ENCODE measurements around the gene HOXA13.
A peak's percentile ranks its signal among the peaks of the same experiment; 100 is the strongest.

HOXA13 gene

DNA sequence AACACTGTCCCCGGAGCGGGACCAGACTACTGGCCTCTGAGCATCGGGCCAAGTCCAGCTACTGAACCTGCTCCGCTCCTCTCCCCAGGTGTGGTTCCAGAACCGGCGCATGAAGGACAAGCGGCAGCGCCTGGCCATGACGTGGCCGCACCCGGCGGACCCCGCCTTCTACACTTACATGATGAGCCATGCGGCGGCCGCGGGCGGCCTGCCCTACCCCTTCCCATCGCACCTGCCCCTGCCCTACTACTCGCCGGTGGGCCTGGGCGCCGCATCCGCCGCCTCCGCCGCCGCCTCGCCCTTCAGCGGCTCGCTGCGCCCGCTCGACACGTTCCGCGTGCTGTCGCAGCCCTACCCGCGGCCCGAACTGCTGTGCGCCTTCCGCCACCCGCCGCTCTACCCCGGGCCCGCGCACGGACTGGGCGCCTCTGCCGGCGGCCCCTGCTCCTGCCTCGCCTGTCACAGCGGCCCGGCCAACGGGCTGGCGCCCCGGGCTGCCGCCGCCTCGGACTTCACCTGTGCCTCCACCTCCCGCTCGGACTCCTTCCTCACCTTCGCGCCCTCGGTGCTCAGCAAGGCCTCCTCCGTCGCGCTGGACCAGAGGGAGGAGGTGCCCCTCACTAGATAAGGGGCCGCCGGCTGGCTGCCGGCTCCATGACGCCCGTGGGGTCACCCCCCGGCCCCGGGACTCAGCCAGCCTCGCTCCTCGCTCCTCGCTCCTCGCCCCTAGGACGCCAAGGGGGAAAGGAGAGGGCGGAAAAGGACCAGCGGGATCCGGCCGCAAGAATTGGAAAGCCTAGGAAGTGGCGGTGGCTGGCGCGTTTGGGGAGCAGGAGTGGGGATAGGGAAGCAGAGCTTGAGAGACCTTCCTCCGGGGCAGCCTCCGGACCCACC, 46.2 kb upstream of the HOXA13 start:
- no peak for TF ChIP-seq CTCF (IDR thresholded peaks at IDR 0.05; ENCODE audit: low read depth, low read length, missing control alignments)
- no peak for DNase-seq (ENCODE audit: extremely low read depth, low read depth)
- no peak overlapping the region for H3K4me3 ChIP-seq (replicated peaks; ENCODE audit: low read depth, low read length)

- TF ChIP-seq CTCF (IDR thresholded peaks at IDR 0.05; ENCODE audit: low read depth, low read length, missing control alignments), result no peak
- no peak for DNase-seq (ENCODE audit: extremely low read depth, low read depth)
- no peak overlapping the region for H3K4me3 ChIP-seq (replicated peaks; ENCODE audit: low read depth, low read length)
Measured at GRCh38 chr7:27245124-27245797, 45.4 kb upstream of the HOXA13 start.

DNA sequence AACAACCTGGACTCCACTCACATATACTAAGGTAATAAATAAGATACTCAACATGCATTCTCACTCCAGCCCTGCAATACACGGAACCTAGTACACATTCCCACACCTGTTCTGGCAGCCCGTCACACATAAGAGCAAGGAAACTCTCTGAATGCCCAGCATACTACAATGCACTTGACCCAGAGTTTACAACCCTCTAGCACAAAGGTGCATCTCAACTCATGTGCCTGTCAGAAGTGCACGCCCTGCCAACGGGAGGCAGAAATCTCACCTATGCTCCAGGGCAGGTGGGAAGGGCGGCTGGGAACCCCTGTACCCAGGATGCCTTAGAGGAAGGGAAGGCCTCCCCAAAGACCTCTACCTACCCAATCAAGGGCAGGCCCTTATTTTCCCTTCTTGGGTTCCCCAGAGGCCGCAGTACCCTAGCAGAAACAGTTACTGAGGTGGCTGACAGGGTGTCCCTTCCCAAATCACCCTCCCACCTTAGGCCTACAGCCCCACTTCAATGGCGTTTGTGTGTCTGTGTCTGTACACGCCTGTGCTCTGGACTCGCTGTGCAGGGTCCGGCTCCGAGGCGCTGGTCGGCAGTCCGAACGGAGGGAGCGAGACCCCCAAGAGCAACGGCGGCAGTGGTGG, 44.7 kb upstream of the HOXA13 start:
- no peak for TF ChIP-seq CTCF (IDR thresholded peaks at IDR 0.05; ENCODE audit: low read depth, low read length, missing control alignments)
- H3K4me3 ChIP-seq (replicated peaks; ENCODE audit: low read depth, low read length), result no peak overlapping the region
- no peak for DNase-seq (ENCODE audit: extremely low read depth, low read depth)

DNA sequence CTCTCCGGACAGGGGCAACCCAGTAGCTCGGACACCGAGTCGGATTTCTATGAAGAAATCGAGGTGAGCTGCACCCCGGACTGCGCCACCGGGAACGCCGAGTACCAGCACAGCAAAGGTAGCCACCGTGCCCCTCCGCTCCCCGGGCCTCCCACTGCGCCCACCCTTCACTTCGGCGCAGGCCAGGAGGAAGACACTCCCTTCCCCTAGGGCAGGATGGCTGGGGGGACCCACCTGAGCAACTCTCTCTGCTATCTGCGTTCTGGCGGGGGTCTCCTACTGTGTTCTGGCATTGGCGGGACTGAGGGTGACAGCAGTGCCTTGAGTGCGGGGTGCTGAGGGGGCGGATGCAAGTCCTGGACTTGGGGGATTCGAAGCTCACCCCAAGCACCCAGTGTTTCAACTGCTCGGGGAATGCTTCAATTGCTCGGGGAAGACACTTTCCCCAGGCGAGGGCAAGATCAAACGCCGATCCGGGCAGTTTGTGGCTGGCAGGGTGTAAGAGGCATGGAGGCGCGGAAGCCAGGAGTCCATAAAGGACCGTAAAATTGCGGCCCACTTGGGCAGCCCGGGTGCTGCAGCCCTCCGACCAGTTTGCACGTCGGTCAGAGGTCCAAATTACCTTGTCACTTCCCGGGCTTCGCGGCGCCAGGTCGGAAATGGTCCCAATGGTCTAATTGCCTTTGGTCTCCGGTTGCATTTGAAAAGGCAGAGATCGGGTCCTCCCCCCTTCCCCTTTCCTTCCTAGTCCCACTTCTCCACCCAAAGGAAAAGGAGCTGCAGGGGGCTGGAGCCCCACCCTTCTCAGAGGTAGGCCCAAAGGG, 43.7 kb upstream of the HOXA13 start:
- peak overlapping the region; percentile 25 for H3K4me3 ChIP-seq (replicated peaks; ENCODE audit: low read depth, low read length)
- TF ChIP-seq CTCF (IDR thresholded peaks at IDR 0.05; ENCODE audit: low read depth, low read length, missing control alignments), result no peak
- DNase-seq (ENCODE audit: extremely low read depth, low read depth), result no peak

GRCh38 chr7:27242555-27243339, 42.9 kb upstream of the HOXA13 start, which contains the start of gene EVX1:
EVX1 (plus strand) TSS chr7:27242802; CDS start chr7:27243031, 229 bp downstream.
- peak within 1 kb of the TSS; percentile 25 for H3K4me3 ChIP-seq (replicated peaks; ENCODE audit: low read depth, low read length)
- TF ChIP-seq CTCF (IDR thresholded peaks at IDR 0.05; ENCODE audit: low read depth, low read length, missing control alignments), result no peak
- no peak for DNase-seq (ENCODE audit: extremely low read depth, low read depth)

All from HFF-Myc (cell line).